Ishikawa (cell line): ENCODE measurements around the gene TMEM186.

ENCODE experiments used
- EP300 ChIP-seq: IDR thresholded peaks from 2 replicates; pipeline ENCODE4 v1.6.1; 2012; ENCODE audit warnings: borderline replicate concordance
- RAD21 ChIP-seq: IDR thresholded peaks from 2 replicates; pipeline ENCODE4 v1.6.1; 2012; ENCODE audit warnings: low read depth
- TAF1 ChIP-seq: IDR thresholded peaks from 2 replicates; pipeline ENCODE4 v1.6.1; 2012; ENCODE audit warnings: low read depth, mild to moderate bottlenecking
- TCF12 ChIP-seq: IDR thresholded peaks from 2 replicates; pipeline ENCODE4 v1.6.1; 2012; ENCODE audit warnings: low read depth
- YY1 ChIP-seq: IDR thresholded peaks from 2 replicates; pipeline ENCODE4 v1.6.1; 2012; ENCODE audit warnings: low read depth

- TF ChIP-seq RAD21 (no peak), TAF1 (no peak), TCF12 (no peak), EP300 (no peak), YY1 (no peak)
These were observed 34.4 kb downstream of the TMEM186 start for GRCh38 chr16:8763083-8763482.
